GM12891 (cell line): ENCODE data around the gene FUCA2. TPM values are rescaled to one million over a fixed set of nuclear protein-coding genes. Genes with fewer than 3 reads are reported as not detected.
A peak's percentile ranks its signal among the peaks of the same experiment; 100 is the strongest.

Experiments used
- DNase-seq: peaks from one replicate; pipeline ENCODE4 v3.0.0; 2011; ENCODE audit warnings: low spot score; ENCODE audit not compliant: insufficient read length
- FAIRE-seq: peaks from 2 replicates; lab custom pipeline; 2011; peaks lifted over from hg19 to GRCh38; lab: Jason Lieb, UNC
- PAX5 ChIP-seq: IDR thresholded peaks from 2 replicates; pipeline ENCODE4 v1.6.1; 2011; ENCODE audit warnings: low read length, moderate library complexity, mild to moderate bottlenecking; ENCODE audit not compliant: insufficient read depth, severe bottlenecking
- POLR2A ChIP-seq: IDR thresholded peaks from 2 replicates; pipeline ENCODE4 v1.6.1; 2011; ENCODE audit warnings: low read depth, low read length, control low read depth
- POLR2AphosphoS5 ChIP-seq: IDR thresholded peaks from 2 replicates; pipeline ENCODE4 v1.6.1; 2011; ENCODE audit warnings: low read depth, low read length, control low read depth
- POU2F2 ChIP-seq: IDR thresholded peaks from 2 replicates; pipeline ENCODE4 v1.6.1; 2011; ENCODE audit warnings: low read depth, mild to moderate bottlenecking, control low read depth, low read length, moderate library complexity
- SPI1 ChIP-seq: IDR thresholded peaks from 2 replicates; pipeline ENCODE4 v1.6.1; 2011; ENCODE audit warnings: low read depth, low read length, control low read depth
- TAF1 ChIP-seq: IDR thresholded peaks from 2 replicates; pipeline ENCODE4 v1.6.1; 2011; ENCODE audit warnings: low read depth, low read length, control low read depth
- polyA plus RNA-seq: library from polyadenylated mRNA; unstranded; fragments of >200 nt; gene quantifications from one replicate; pipeline ENCODE4 v1.2.1, GENCODE V29; 2012; ENCODE audit warnings: low read depth, missing spikeins, inconsistent platforms; ENCODE audit not compliant: missing spikeins

Gene FUCA2, protein sequence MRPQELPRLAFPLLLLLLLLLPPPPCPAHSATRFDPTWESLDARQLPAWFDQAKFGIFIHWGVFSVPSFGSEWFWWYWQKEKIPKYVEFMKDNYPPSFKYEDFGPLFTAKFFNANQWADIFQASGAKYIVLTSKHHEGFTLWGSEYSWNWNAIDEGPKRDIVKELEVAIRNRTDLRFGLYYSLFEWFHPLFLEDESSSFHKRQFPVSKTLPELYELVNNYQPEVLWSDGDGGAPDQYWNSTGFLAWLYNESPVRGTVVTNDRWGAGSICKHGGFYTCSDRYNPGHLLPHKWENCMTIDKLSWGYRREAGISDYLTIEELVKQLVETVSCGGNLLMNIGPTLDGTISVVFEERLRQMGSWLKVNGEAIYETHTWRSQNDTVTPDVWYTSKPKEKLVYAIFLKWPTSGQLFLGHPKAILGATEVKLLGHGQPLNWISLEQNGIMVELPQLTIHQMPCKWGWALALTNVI
- polyA plus RNA-seq = 20.6 TPM

DNA sequence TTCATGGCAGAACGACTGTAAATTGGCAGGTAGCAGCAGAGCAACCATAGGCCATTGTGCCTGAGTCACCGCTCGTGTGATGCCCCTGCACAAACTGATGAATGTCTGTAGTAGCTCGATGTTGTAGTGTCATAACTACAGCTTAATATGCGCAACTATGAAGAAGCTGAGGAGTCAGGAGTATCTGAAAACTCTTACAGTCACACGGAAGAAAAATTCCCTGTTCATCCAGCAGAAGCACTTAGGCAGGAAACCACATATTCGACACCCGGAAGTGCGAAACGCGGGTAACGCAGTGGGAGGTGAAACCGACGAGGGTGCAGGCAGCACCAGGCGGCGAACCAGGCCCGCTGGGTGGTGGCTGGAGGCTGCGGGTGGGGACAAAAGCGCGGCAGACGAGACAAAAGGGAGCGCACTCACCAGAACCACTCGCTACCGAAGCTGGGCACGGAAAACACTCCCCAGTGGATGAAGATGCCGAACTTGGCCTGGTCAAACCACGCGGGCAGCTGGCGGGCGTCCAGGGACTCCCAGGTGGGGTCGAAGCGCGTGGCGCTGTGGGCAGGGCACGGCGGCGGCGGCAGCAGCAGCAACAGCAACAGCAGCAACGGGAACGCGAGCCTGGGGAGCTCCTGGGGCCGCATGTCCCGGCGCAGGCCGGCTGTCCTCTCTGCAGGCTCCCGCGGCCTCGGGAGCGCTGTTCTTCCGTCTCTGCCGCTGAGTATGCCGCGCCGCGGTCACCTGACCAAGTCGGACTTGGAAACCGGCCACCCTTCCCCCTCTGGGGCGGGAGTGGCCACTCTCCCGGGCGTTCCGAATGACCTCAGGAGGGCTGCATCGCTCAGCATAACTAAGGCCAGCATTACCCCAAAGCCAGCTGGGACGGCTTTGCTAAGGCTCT lies at the start of gene FUCA2:
Gene FUCA2, minus strand, starts transcription at position 730 of the 901 bp plus-strand sequence. Its CDS starts 86 bp downstream, at position 644.
- DNase-seq (peak; percentile 56), FAIRE-seq (peak; percentile 95)
- no peak for TF ChIP-seq SPI1
- peak; percentile 63; the same call in 1 of the 2 replicates for TF ChIP-seq POLR2A
- TF ChIP-seq PAX5 = no peak
- TF ChIP-seq TAF1 = peak; percentile 36; the same call in 1 of the 2 replicates
- TF ChIP-seq POLR2AphosphoS5 = peak; percentile 65; the same call in 1 of the 2 replicates

DNA sequence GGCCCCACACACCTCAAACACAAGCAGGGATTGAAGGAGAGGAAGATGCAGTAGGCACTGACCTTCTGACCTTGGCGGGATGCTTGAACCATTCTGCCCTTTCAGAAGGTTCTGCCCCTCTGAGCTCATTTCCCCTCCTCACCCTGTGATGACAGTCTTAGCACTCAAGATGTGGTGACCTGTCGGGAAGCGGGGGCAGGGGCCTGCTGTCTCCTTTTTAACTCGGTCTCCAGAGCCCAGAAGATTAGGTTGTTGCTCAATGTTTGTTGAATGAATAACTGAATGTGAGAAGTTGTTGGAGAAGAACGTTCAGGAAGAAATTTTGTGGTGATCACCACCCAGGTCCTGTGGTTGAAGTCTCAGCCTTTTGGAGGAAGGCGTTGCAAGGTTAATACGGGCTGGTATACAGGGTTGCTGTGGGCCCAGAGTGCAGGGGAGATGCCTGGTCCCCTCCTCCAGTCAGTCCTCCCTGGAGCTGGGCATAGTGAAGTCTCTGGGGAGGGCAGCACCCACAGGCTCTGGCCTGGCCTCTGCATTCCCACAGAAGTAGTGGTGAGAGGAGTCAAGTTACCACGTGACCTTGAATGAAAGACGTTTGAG lies 49.7 kb upstream of the FUCA2 start:
- no peak for DNase-seq
- no peak for TF ChIP-seq PAX5
- TF ChIP-seq SPI1 = no peak
- TF ChIP-seq POLR2AphosphoS5 = no peak
- no peak for TF ChIP-seq TAF1
- TF ChIP-seq POLR2A = no peak
- no peak for TF ChIP-seq POU2F2
- no peak for FAIRE-seq

DNA sequence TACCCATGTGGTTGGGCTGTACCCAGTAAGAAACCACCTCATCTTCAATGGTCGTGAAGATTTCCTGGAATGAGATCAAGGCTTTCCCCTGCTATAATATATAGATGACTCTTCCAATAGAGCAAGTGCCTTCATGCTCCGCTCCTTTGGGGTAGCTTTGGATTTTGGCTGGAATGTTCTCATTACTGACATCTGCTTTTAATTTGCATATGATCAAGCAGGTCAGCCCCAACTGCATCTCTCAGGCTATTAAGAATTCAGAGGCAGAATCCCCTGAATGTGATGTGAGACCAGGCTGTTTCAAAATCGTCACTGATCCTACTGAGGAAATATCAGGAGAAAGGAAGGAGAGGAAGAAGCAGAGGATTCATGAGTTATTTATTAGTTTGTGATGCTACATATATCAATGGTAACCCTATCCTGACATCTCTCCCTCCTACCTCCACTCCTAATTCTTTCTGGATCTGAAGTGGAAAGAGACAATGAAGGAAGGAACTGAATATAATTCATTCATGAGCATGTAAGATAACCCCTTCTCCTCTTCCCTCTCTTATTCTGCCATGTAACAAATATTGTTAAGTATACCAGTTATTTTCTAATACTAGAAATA lies 47.6 kb upstream of the FUCA2 start:
- no peak for TF ChIP-seq PAX5
- no peak for TF ChIP-seq POLR2A
- no peak for TF ChIP-seq POLR2AphosphoS5
- no peak for TF ChIP-seq POU2F2
- no peak for DNase-seq
- no peak for FAIRE-seq

DNA sequence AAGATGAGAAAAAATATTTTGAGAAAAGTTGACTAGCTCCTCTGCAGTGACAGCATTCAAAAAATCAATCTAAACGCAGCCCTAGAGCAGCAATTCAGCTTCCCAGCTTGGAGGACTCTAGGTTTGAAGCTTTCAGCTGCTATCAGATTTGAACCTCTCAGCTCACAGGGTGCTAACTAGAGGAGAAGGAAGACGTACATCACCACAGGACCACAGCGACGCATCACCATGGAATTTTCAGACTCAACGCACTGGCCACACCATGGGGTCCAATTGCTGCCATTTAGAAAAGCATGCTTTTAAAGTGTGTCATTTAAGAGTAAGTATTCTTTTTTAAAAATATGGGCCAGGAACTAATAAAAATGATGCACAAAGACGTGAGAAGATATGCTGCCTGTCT lies 45.0 kb upstream of the FUCA2 start:
- TF ChIP-seq POLR2A (no peak), POLR2AphosphoS5 (no peak), TAF1 (no peak), POU2F2 (no peak), PAX5 (no peak), SPI1 (no peak)
- FAIRE-seq = no peak
- DNase-seq = no peak

DNA sequence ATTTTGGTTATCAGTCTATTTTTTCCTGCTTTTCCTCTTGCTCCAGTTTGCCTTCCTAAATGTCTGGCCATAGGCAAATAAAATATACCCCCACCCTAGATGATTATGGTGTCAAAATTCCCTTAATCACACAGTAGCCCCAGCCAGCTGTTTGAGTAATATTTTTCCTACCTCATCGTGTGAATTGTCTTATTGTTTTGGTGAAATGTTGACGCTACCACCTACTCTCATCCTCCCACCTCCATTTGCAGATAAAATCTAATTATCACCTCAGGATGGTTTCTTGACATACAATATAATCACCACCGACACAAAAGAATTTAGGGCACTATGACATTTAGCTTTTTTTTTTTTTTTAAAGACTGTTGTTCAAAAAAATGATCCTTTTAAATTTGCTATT lies 44.1 kb upstream of the FUCA2 start:
- no peak for DNase-seq
- no peak for TF ChIP-seq TAF1
- TF ChIP-seq POU2F2 = no peak
- no peak for TF ChIP-seq POLR2A
- TF ChIP-seq POLR2AphosphoS5 = no peak
- TF ChIP-seq PAX5 = no peak
- TF ChIP-seq SPI1 = no peak
- FAIRE-seq = no peak

DNA sequence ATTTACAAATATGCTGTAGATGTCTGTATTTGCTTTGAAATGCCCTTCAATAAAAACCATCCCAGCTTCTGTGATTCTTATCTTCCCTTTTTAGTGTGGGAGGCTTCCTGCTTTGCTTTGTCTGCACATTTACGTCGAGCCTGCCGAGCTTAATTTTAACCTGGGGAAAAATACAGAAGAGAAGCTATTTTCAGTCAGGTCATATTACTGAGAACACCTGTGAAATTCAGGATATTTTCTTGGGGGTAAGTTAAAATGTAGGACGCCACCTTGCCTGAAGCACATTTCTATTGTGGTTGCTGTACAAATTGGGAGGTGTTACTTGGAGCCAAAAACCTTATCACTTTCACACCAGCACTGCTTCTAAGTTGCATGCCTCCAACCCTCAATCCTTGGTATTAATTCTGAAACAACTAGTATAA lies 43.6 kb upstream of the FUCA2 start:
- DNase-seq (no peak), FAIRE-seq (no peak)
- TF ChIP-seq SPI1 (no peak), POU2F2 (no peak)

DNA sequence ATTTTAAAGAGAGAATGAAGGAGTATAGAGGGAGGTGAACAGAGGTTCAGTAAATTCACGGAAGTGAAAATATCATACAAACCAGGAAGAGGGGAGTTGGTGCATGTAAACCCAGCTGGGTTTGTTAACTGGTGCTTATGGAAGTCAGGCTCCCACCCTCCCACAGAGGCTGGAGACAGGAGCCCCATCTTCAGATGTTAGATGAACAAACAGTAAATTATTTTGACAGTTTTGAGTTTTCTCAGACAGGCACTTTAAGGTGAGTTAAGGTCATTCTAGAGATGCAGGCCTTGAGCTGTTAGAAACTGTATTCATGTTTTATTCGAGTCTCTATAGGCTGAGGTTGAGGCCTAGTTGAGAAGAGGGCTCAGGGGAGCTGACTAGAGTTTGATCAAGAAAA lies 41.8 kb upstream of the FUCA2 start:
- TF ChIP-seq SPI1 = no peak
- TF ChIP-seq TAF1 = no peak
- TF ChIP-seq POLR2A = no peak
- TF ChIP-seq POLR2AphosphoS5 = no peak
- TF ChIP-seq POU2F2 = no peak
- no peak for TF ChIP-seq PAX5
- DNase-seq (no peak), FAIRE-seq (no peak)

DNA sequence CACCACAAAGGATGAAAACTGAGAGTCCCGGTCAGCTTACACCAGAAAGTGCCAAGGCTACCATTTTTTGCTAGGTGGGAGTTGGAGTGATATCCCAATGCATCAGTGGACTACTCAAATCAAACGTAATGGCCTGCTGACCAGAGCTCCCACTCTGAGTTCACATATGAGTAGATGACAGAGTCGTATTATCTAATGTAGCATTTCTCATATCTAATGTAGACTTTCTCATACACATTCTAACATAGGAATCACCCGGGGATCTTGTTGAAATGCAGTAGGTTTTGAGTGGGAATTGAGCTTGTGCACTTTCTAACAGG lies 38.4 kb upstream of the FUCA2 start:
- TF ChIP-seq POLR2AphosphoS5 (no peak), POU2F2 (no peak), PAX5 (no peak), SPI1 (no peak), POLR2A (no peak), TAF1 (no peak)
- no peak for DNase-seq
- no peak for FAIRE-seq

DNA sequence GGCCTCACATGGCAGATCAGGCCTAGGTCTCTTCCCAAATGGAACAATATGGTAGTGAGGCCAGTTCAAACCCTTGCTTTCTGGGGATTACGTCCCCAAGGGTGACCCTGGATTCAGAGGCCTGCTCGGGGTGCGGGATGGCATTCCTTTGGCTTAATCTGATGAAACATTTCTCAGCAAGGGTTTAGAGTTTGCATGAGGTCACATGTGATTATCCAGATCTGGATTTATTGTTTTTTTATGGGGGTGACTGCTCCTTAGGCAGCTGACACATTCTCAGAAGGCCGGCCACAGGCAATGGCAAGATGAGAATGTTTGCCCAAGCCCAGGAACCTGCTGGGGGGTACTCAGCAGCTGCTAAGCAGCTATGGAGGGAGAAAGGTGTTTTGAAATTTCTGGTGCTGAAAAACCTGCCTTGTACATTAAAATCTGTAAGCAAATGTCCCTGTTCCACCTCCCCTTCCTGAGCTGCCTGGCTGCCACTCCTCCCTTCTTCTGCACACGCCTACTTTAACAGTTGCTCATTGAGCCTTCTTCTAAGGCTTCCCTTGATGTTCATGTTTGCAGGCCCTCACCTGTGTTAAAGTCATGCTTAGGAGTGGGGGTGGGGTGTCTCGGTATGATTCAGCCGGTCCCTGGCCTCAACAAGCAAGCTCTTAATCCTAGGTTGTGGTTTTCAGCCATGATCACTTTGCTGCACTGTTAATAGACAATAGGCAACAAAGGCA lies 37.9 kb upstream of the FUCA2 start:
- DNase-seq (no peak), FAIRE-seq (peak; percentile 82)
- TF ChIP-seq POU2F2 (peak; percentile 67; the same call in 1 of the 2 replicates), TAF1 (no peak), POLR2A (no peak)
